ENCODE measurements around the gene DCHS1. TPM values are rescaled to one million over a fixed set of nuclear protein-coding genes. Genes with fewer than 3 reads are reported as not detected.

DCHS1 gene
- total and polyA plus RNA-seq, 2 of the 13 experiments (the other 11 are each of a cell fraction or from before 2014, with no cell fraction given) = under 0.01 to 0.03 TPM

DNA sequence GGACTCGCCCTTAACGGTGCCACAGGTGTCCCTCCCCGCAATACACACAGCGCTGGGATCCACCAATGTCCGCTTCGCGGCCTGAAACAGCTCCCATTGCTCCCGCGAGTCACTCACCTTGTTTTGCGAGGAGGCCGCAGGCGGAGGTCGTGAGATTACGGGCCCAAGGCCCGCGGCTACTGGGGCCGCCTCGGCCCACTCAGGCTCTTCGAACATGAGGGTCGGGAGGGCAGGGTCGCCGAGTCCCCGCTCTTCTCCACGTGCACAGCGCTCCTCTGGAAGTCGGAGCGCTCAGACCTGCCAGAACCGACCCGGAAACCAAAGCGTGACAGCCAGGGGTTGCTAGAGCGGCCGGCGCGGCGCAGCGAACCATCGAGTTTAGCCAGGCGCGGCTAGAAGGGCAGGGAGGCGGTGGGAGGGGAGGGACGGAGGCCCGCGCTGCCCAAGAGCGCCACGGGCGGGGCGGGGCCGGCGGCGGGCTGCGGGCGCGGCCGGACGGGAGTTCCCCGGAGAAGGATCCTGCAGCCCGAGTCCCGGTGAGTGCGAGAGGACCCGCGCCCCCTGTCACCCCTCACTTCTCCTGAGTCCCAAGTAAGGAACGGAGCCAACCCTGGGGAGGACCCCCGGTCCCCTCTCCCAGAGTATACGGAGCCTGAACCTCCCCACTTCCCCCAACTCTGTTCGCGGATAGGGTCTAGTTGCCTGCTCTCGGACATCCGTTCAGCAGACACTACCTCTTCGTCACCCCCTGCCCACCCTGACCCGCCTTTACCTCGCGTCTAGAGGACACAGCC lies 52.1 kb downstream of the DCHS1 start, which contains the start of the genes ILK and RRP8 (continued):
- TF ChIP-seq PTBP1 (IDR thresholded peaks at IDR 0.05; ENCODE audit: low read depth, low read length, poor library complexity, severe bottlenecking) (no peak), NKX3-1 (CRISPR knock-in tag; IDR thresholded peaks at IDR 0.05) (peak; percentile 53; the same call in 1 of the 2 replicates), RAD21 (CRISPR knock-in tag; IDR thresholded peaks at IDR 0.05) (peak; percentile 54), EHMT2 (IDR thresholded peaks at IDR 0.05; ENCODE audit: borderline replicate concordance, low read depth, low read length) (no peak), MAFG (CRISPR knock-in tag; IDR thresholded peaks at IDR 0.05) (no peak), GATA4 (IDR thresholded peaks at IDR 0.05; ENCODE audit: borderline replicate concordance, low read depth) (peak; percentile 16; the same call in 1 of the 2 replicates), ZNF124 (CRISPR knock-in tag; IDR thresholded peaks at IDR 0.05) (peak; percentile 84; the same call in 1 of the 2 replicates), HMGA1 (CRISPR knock-in tag; conservative IDR thresholded peaks at IDR 0.05) (no peak), MIXL1 (CRISPR knock-in tag; IDR thresholded peaks at IDR 0.05) (peak; percentile 57; the same call in 1 of the 2 replicates), ZNF781 (CRISPR knock-in tag; IDR thresholded peaks at IDR 0.05; ENCODE audit: borderline replicate concordance, not compliant biosample characterization) (peak; percentile 77), ZFX (CRISPR knock-in tag; IDR thresholded peaks at IDR 0.05; ENCODE audit: low read depth) (peak; percentile 98), DNMT1 (CRISPR knock-in tag; IDR thresholded peaks at IDR 0.05) (peak; percentile 74; the same call in 1 of the 2 replicates), KDM5B (CRISPR knock-in tag; IDR thresholded peaks at IDR 0.05; ENCODE audit: borderline replicate concordance) (peak; percentile 86), PHF20 (CRISPR knock-in tag; IDR thresholded peaks at IDR 0.05) (peak; percentile 92), ZNF564 (CRISPR knock-in tag; IDR thresholded peaks at IDR 0.05) (peak; percentile 89; the same call in 1 of the 2 replicates), NR2F2 (IDR thresholded peaks at IDR 0.05; ENCODE audit: borderline replicate concordance, low read depth) (0 out of 2 replicates have a peak, but pooled peaks have one; percentile 23), ATF1 (CRISPR knock-in tag; IDR thresholded peaks at IDR 0.05) (0 out of 2 replicates have a peak, but pooled peaks have one; percentile 36)
- TF ChIP-seq, protein P1, sequence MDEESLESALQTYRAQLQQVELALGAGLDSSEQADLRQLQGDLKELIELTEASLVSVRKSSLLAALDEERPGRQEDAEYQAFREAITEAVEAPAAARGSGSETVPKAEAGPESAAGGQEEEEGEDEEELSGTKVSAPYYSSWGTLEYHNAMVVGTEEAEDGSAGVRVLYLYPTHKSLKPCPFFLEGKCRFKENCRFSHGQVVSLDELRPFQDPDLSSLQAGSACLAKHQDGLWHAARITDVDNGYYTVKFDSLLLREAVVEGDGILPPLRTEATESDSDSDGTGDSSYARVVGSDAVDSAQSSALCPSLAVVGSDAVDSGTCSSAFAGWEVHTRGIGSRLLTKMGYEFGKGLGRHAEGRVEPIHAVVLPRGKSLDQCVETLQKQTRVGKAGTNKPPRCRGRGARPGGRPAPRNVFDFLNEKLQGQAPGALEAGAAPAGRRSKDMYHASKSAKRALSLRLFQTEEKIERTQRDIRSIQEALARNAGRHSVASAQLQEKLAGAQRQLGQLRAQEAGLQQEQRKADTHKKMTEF (CRISPR knock-in tag; IDR thresholded peaks at IDR 0.05) = peak; percentile 84
- TF ChIP-seq, protein P2, sequence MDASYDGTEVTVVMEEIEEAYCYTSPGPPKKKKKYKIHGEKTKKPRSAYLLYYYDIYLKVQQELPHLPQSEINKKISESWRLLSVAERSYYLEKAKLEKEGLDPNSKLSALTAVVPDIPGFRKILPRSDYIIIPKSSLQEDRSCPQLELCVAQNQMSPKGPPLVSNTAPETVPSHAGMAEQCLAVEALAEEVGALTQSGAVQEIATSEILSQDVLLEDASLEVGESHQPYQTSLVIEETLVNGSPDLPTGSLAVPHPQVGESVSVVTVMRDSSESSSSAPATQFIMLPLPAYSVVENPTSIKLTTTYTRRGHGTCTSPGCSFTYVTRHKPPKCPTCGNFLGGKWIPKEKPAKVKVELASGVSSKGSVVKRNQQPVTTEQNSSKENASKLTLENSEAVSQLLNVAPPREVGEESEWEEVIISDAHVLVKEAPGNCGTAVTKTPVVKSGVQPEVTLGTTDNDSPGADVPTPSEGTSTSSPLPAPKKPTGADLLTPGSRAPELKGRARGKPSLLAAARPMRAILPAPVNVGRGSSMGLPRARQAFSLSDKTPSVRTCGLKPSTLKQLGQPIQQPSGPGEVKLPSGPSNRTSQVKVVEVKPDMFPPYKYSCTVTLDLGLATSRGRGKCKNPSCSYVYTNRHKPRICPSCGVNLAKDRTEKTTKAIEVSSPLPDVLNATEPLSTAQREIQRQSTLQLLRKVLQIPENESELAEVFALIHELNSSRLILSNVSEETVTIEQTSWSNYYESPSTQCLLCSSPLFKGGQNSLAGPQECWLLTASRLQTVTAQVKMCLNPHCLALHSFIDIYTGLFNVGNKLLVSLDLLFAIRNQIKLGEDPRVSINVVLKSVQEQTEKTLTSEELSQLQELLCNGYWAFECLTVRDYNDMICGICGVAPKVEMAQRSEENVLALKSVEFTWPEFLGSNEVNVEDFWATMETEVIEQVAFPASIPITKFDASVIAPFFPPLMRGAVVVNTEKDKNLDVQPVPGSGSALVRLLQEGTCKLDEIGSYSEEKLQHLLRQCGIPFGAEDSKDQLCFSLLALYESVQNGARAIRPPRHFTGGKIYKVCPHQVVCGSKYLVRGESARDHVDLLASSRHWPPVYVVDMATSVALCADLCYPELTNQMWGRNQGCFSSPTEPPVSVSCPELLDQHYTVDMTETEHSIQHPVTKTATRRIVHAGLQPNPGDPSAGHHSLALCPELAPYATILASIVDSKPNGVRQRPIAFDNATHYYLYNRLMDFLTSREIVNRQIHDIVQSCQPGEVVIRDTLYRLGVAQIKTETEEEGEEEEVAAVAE (CRISPR knock-in tag; IDR thresholded peaks at IDR 0.05; ENCODE audit: borderline replicate concordance) = peak; percentile 86; the same call in 1 of the 2 replicates
- TF ChIP-seq, protein P3, sequence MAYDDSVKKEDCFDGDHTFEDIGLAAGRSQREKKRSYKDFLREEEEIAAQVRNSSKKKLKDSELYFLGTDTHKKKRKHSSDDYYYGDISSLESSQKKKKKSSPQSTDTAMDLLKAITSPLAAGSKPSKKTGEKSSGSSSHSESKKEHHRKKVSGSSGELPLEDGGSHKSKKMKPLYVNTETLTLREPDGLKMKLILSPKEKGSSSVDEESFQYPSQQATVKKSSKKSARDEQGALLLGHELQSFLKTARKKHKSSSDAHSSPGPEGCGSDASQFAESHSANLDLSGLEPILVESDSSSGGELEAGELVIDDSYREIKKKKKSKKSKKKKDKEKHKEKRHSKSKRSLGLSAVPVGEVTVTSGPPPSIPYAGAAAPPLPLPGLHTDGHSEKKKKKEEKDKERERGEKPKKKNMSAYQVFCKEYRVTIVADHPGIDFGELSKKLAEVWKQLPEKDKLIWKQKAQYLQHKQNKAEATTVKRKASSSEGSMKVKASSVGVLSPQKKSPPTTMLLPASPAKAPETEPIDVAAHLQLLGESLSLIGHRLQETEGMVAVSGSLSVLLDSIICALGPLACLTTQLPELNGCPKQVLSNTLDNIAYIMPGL (CRISPR knock-in tag; IDR thresholded peaks at IDR 0.05; ENCODE audit: borderline replicate concordance in 1 of 2, low read depth in 1 of 2) = peak; percentile 70 to 87; a peak in 1 of 4 replicates
- TF ChIP-seq, protein P4, sequence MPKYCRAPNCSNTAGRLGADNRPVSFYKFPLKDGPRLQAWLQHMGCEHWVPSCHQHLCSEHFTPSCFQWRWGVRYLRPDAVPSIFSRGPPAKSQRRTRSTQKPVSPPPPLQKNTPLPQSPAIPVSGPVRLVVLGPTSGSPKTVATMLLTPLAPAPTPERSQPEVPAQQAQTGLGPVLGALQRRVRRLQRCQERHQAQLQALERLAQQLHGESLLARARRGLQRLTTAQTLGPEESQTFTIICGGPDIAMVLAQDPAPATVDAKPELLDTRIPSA (CRISPR knock-in tag; IDR thresholded peaks at IDR 0.05; ENCODE audit: borderline replicate concordance) = 0 out of 2 replicates have a peak, but pooled peaks have one; percentile 28
